ENCODE results near the gene CELF4.

Gene CELF4

DNA sequence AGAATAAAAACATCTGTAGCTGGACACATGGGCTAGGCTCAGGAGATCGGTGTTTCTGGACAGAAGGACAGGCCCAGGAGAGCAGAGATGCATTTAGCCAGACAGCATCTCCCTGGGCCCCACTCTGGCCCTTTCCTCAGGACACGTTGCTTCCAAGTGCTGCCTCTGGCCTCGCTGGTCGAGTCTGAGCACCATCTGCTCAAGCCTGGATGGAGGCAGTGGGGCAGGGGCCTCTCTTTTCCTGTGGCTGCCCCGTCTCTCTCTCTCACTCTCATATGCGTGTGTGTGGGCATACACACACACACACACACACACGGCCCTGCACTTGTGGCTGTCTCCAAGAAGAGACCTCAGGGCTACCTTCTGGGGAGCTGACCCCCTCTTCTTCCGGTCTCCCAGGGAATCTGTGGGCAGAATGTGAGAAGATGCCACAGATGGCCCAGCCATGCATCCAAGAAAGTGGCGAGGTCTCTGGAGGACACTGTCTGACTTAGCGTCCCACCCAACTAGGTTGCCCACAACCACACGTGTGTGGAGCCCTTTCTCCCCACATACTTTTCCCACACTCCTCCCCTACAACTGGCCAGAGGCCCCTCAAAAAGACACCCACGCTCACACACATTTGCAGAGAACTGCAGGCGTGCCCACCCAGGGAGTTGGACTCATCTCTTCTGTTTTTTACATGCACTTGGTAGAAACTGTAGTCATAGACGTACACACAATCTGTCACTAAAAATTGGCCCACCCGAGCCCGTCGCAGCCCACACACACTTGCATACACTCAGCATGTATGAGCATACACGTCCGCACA is 19.9 kb downstream of the CELF4 start:
- no peak for DNase-seq

GRCh38 chr18:37544713-37545112 is 20.9 kb downstream of the CELF4 start:
- DNase-seq: no peak

DNA sequence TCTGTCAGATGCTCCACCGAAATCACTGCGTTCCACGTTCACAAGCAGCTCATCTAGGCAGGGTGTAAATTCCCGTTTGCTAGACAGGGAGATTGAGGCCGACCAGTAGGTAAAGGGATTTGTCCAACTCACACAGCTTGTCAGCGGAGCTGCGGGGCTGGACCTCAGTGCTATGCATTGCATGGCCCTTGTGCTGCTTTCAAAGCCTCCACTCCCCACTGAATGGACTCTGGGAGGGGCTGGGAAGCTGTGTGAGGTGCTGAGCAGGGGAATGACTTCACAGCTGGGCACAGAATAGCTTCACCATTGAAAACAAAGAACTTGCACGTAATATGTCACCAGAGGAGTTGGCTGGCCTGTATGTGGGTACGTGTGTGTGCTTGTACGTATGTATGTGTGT is 21.4 kb downstream of the CELF4 start:
- DNase-seq: no peak

GRCh38 chr18:37543321-37543720 is 22.3 kb downstream of the CELF4 start:
- no peak for DNase-seq

DNA sequence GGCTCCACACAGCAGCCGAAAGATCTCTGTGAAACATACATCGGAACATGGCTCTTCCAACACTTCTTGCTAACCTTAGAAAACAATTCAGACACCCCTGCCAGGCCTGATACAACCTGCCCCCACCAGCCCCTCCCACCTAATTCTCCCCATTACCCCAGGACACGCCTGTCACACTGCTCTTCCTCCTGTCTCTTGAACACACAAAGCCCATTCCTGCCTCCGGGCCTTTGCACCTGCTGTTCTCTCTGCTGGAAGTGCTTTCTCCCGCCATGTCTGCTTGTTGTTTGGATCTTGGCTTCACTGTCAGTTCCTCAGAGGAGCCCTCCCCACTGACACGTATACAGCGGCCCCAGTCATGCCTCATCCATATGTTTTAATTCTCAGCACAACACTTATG is 24.1 kb downstream of the CELF4 start:
- no peak for DNase-seq

- DNase-seq: no peak
Measured at GRCh38 chr18:37540424-37541138, 25.0 kb downstream of the CELF4 start.

- DNase-seq: no peak
Measured at GRCh38 chr18:37539236-37539635, 26.4 kb downstream of the CELF4 start.

- no peak for DNase-seq
Measured at GRCh38 chr18:37538526-37539205, 26.9 kb downstream of the CELF4 start.

- DNase-seq: no peak
Measured at GRCh38 chr18:37537868-37538525, 27.6 kb downstream of the CELF4 start.

GRCh38 chr18:37536656-37537055 is 28.9 kb downstream of the CELF4 start:
- no peak for DNase-seq

DNA sequence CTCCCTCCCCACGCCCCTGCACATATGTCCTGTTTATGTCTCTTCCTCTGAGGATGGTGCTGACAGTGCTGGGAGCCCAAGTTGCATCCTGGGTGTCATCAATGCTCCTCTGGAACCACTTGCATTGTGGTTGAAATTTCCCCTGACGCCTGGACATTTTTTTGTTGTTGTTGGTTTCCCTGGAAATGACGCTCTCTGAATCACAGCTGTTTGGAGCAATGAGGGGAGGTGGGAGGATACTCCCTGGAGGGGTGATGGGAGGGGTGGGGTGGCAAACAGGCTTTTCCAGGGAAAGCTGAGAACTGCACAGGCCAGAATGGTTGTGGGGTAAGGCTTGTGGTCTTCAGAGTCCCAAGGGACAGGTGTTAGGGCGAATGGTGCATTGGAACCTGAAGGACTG is 29.6 kb downstream of the CELF4 start:
- DNase-seq: no peak

GRCh38 chr18:37534627-37535026 is 31.0 kb downstream of the CELF4 start:
- DNase-seq: no peak

DNA sequence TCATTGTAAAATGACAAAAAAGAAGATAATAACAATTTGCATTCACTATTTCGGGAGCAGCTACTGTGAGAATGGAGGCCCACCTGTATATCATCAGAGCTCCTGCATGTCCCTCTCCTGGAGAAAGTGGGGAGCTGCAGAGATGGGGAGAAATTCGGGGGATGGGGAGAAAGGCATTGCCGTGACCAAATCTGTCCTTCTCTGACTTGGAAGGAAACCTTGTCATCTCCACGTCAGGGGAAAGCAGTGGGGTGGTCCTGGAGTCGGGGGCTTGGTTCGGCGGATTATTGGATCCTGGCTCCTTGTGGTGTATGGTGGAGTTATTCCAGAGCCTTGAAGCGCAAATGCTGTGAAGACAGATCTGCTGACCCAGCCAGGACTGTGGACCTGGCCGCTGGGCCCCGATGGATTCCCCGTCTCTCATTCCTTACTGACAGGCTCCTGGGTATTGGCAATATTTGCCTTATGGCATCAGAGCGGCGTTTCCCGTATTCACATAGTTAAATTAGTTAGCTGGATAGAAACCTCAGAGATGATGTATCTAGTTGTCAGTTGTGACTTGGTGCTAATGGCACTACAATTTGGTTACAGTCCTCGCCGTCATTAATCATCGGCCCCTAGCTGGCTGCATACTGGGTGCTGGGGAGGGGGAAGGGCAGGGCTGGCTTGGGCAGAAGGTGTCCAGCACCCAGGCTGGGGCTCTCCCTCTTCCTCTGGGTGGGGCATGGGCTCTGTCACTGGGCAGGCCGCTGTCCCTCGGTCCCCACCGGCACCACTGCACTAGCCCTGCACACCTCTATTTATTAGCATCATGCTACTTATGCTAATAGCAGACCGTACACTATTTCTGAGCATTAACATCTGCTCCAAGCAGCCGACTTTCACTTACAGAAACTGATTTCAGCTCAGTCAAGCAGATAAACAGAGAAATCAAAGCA is 31.7 kb downstream of the CELF4 start:
- DNase-seq: no peak

DNA sequence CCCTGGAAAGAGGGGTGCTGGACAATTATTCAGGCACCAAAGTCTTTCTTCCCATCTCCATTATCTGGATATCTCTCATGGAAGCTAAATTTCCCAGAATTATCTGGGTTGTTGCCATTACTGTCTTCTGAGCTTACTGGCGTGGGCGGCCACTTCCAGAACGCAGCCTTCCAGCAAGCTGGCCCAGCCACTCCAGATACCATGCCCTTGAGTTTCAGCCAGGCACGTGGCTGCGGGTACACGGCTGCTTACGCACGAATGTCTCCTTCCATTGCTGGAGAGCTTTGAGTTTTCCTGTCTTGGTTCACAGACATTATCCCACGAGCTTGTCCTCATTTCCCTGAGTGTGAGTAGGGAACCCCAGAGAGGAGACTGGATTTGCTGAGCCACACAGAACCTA is 32.7 kb downstream of the CELF4 start:
- no peak for DNase-seq

- DNase-seq: no peak
Measured at GRCh38 chr18:37529863-37530262, 35.7 kb downstream of the CELF4 start.

DNA sequence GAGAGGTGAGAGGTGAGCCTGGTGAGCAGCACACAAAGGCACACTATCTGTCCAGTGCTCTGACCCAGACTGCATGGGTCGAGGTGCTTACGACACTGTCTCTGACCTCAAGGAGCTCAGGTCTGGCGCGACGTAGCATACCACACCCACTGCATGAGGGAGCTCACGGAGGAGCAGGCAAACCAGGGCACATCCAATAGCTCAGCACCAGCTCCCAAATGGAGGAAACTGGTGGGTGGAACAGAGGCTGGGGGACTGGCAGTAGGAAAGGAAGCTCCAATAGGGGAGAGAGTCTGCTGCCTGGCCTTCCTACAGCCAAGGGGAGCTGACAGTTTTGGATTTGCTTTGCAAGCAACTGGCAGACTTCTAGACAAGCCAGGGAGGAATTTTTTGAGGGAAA is 36.3 kb downstream of the CELF4 start:
- DNase-seq: no peak

GRCh38 chr18:37527395-37527794 is 38.2 kb downstream of the CELF4 start:
- no peak for DNase-seq

GRCh38 chr18:37525262-37525585 is 40.4 kb downstream of the CELF4 start:
- DNase-seq: no peak

DNA sequence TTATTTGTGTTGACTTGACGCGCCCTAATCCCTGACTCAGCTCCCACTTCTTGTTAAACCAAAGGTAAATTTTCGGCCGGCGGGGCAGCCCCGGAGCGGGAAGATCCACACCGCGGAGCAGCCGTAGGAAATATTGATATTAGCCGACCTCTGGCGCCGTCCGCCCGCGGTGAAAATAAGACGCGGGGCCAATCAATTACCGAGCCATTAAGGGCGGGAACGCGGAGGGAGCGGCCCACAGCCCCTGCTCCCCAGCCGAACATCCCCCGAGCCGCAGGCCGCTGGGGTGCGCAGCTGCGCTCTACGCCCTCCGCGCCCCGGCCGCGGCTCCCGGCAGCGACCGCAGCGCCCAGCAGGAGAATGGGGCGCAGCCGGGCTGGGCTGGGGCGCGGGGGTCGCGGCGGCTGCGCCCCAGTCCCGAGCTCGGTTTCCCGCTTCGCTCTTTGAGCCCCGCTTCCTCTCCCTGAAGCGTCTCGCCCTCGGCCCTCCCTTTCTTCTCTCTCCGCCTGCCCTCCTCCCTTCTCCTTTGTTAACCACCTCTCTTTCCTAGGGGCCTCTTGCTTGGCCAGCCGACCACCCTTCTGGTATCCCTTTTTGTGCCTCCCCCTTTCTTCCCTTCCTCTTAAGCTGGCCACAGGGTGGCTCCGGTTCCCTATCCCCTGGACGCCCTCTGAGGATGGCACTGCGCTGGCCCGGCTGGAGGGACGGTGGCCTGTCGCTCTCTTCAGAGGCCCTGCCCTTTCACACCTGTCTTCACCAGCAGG is 40.9 kb downstream of the CELF4 start:
- DNase-seq: no peak

- no peak for DNase-seq
Measured at GRCh38 chr18:37524139-37524497, 41.5 kb downstream of the CELF4 start.

Measured in NCI-H1105 (cell line).